ENCODE results near the gene NAA25.

DNA sequence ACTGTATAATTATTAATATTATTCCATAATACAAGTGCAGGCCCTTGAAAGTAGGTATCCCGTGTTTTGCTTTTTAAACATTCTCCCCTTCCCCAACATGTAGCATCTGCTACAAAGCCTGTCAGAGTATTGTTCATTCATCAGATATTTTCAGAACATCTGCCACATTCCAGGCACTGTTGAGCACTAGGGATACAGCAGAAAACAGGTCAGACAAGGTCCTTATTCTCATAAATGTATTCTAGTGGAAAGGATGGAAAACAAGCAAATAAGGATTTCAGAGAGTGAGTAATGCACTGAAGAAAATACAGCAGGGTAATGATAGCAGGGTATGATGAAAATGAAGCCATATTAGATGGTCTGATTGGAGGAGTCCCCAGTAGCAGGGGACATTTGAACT, 91.5 kb downstream of the NAA25 start:
- TF ChIP-seq, protein P1, sequence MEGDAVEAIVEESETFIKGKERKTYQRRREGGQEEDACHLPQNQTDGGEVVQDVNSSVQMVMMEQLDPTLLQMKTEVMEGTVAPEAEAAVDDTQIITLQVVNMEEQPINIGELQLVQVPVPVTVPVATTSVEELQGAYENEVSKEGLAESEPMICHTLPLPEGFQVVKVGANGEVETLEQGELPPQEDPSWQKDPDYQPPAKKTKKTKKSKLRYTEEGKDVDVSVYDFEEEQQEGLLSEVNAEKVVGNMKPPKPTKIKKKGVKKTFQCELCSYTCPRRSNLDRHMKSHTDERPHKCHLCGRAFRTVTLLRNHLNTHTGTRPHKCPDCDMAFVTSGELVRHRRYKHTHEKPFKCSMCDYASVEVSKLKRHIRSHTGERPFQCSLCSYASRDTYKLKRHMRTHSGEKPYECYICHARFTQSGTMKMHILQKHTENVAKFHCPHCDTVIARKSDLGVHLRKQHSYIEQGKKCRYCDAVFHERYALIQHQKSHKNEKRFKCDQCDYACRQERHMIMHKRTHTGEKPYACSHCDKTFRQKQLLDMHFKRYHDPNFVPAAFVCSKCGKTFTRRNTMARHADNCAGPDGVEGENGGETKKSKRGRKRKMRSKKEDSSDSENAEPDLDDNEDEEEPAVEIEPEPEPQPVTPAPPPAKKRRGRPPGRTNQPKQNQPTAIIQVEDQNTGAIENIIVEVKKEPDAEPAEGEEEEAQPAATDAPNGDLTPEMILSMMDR (IDR thresholded peaks at IDR 0.05): no peak
- TF ChIP-seq POLR2AphosphoS5 (IDR thresholded peaks at IDR 0.05; ENCODE audit: insufficient read depth in 1 of 2, low read depth in 1 of 2) (no peak), POLR2A (IDR thresholded peaks at IDR 0.05) (no peak)

Measured in vagina (tissue), 2 donors.